ENCODE results near the gene ZNF496.

GRCh38 chr1:247328311-247328710, 3.4 kb downstream of the ZNF496 start:
- TF ChIP-seq CTCF (IDR thresholded peaks at IDR 0.05) (no peak), ZFX (IDR thresholded peaks at IDR 0.05; ENCODE audit: borderline replicate concordance) (no peak)
